ENCODE data around the gene ATMIN.

The ATMIN gene

GRCh38 chr16:80997139-80997798 lies 38.4 kb upstream of the ATMIN start:
- peak overlapping the region; percentile 24 for H3K27ac ChIP-seq (ENCODE audit: low read depth, low read length)
- H3K36me3 ChIP-seq (ENCODE audit: control insufficient read depth, insufficient read depth, low read length) = no peaks in the 10 kb centered on the region
- peak overlapping the region; percentile 63 for H3K4me3 ChIP-seq (ENCODE audit: low read length)
- no peaks in the 10 kb centered on the region for H3K4me1 ChIP-seq (ENCODE audit: control insufficient read depth, insufficient read depth, low read length)
- H3K27me3 ChIP-seq (ENCODE audit: control insufficient read depth, insufficient read depth, low read length) = no peaks in the 10 kb centered on the region
- peak overlapping the region; percentile 30 for H3K9ac ChIP-seq (ENCODE audit: low read length)

- Histone ChIP-seq H3K27ac (ENCODE audit: low read depth, low read length) (no peak overlapping the region), H3K27me3 (ENCODE audit: control insufficient read depth, insufficient read depth, low read length) (no peaks in the 10 kb centered on the region), H3K4me1 (ENCODE audit: control insufficient read depth, insufficient read depth, low read length) (no peaks in the 10 kb centered on the region), H3K36me3 (ENCODE audit: control insufficient read depth, insufficient read depth, low read length) (no peaks in the 10 kb centered on the region), H3K4me3 (ENCODE audit: low read length) (no peak overlapping the region), H3K9ac (ENCODE audit: low read length) (no peak overlapping the region)
Observed at GRCh38 chr16:80997964-80998620, 37.5 kb upstream of the ATMIN start.

GRCh38 chr16:81000873-81001272 lies 34.8 kb upstream of the ATMIN start:
- peaks cover 7% of the 10 kb centered on the region for H3K4me1 ChIP-seq (ENCODE audit: control insufficient read depth, insufficient read depth, low read length)
- H3K27me3 ChIP-seq (ENCODE audit: control insufficient read depth, insufficient read depth, low read length) = no peaks in the 10 kb centered on the region
- no peaks in the 10 kb centered on the region for H3K36me3 ChIP-seq (ENCODE audit: control insufficient read depth, insufficient read depth, low read length)
- H3K4me3 ChIP-seq (ENCODE audit: low read length) = no peak overlapping the region
- no peak overlapping the region for H3K9ac ChIP-seq (ENCODE audit: low read length)
- H3K27ac ChIP-seq (ENCODE audit: low read depth, low read length) = no peak overlapping the region

GRCh38 chr16:81001330-81001729 lies 34.3 kb upstream of the ATMIN start:
- Histone ChIP-seq H3K36me3 (ENCODE audit: control insufficient read depth, insufficient read depth, low read length) (no peaks in the 10 kb centered on the region), H3K9ac (ENCODE audit: low read length) (no peak overlapping the region), H3K4me3 (ENCODE audit: low read length) (no peak overlapping the region), H3K4me1 (ENCODE audit: control insufficient read depth, insufficient read depth, low read length) (peaks cover 8% of the 10 kb centered on the region), H3K27ac (ENCODE audit: low read depth, low read length) (no peak overlapping the region), H3K27me3 (ENCODE audit: control insufficient read depth, insufficient read depth, low read length) (no peaks in the 10 kb centered on the region)

- no peaks in the 10 kb centered on the region for H3K36me3 ChIP-seq (ENCODE audit: control insufficient read depth, insufficient read depth, low read length)
- no peak overlapping the region for H3K9ac ChIP-seq (ENCODE audit: low read length)
- H3K27ac ChIP-seq (ENCODE audit: low read depth, low read length) = no peak overlapping the region
- H3K4me1 ChIP-seq (ENCODE audit: control insufficient read depth, insufficient read depth, low read length) = peaks cover 8% of the 10 kb centered on the region
- no peaks in the 10 kb centered on the region for H3K27me3 ChIP-seq (ENCODE audit: control insufficient read depth, insufficient read depth, low read length)
- H3K4me3 ChIP-seq (ENCODE audit: low read length) = no peak overlapping the region
Observed at GRCh38 chr16:81003064-81003463, 32.6 kb upstream of the ATMIN start.

- H3K9ac ChIP-seq (ENCODE audit: low read length) = no peak overlapping the region
- H3K27ac ChIP-seq (ENCODE audit: low read depth, low read length) = no peak overlapping the region
- no peaks in the 10 kb centered on the region for H3K36me3 ChIP-seq (ENCODE audit: control insufficient read depth, insufficient read depth, low read length)
- H3K4me3 ChIP-seq (ENCODE audit: low read length) = peak overlapping the region; percentile 2
- H3K4me1 ChIP-seq (ENCODE audit: control insufficient read depth, insufficient read depth, low read length) = peaks cover 8% of the 10 kb centered on the region
- H3K27me3 ChIP-seq (ENCODE audit: control insufficient read depth, insufficient read depth, low read length) = no peaks in the 10 kb centered on the region
Observed at GRCh38 chr16:81003610-81004460, 31.8 kb upstream of the ATMIN start.

GRCh38 chr16:81004646-81005353 lies 30.8 kb upstream of the ATMIN start:
- no peaks in the 10 kb centered on the region for H3K36me3 ChIP-seq (ENCODE audit: control insufficient read depth, insufficient read depth, low read length)
- H3K4me3 ChIP-seq (ENCODE audit: low read length) = peak overlapping the region; percentile 2
- peaks cover 8% of the 10 kb centered on the region for H3K4me1 ChIP-seq (ENCODE audit: control insufficient read depth, insufficient read depth, low read length)
- H3K27ac ChIP-seq (ENCODE audit: low read depth, low read length) = no peak overlapping the region
- no peaks in the 10 kb centered on the region for H3K27me3 ChIP-seq (ENCODE audit: control insufficient read depth, insufficient read depth, low read length)
- no peak overlapping the region for H3K9ac ChIP-seq (ENCODE audit: low read length)

GRCh38 chr16:81005610-81006161 lies 30.0 kb upstream of the ATMIN start:
- peak overlapping the region; percentile 46 for H3K9ac ChIP-seq (ENCODE audit: low read length)
- peaks cover 8% of the 10 kb centered on the region for H3K4me1 ChIP-seq (ENCODE audit: control insufficient read depth, insufficient read depth, low read length)
- H3K36me3 ChIP-seq (ENCODE audit: control insufficient read depth, insufficient read depth, low read length) = no peaks in the 10 kb centered on the region
- H3K27ac ChIP-seq (ENCODE audit: low read depth, low read length) = peak overlapping the region; percentile 94
- H3K27me3 ChIP-seq (ENCODE audit: control insufficient read depth, insufficient read depth, low read length) = no peaks in the 10 kb centered on the region
- H3K4me3 ChIP-seq (ENCODE audit: low read length) = peak overlapping the region; percentile 90

- peak overlapping the region; percentile 90 for H3K4me3 ChIP-seq (ENCODE audit: low read length)
- H3K4me1 ChIP-seq (ENCODE audit: control insufficient read depth, insufficient read depth, low read length) = peaks cover 8% of the 10 kb centered on the region
- H3K9ac ChIP-seq (ENCODE audit: low read length) = peak overlapping the region; percentile 46
- H3K27ac ChIP-seq (ENCODE audit: low read depth, low read length) = peak overlapping the region; percentile 94
- no peaks in the 10 kb centered on the region for H3K27me3 ChIP-seq (ENCODE audit: control insufficient read depth, insufficient read depth, low read length)
- no peaks in the 10 kb centered on the region for H3K36me3 ChIP-seq (ENCODE audit: control insufficient read depth, insufficient read depth, low read length)
Observed at GRCh38 chr16:81006211-81006812, 29.3 kb upstream of the ATMIN start.

GRCh38 chr16:81006813-81007695 lies 28.6 kb upstream of the ATMIN start, which contains the start of the genes CENPN and CMC2:
TSS of gene CENPN (plus strand) at chr16:81007214. CDS start at chr16:81011940, 4,726 bp downstream.
TSS of gene CMC2 (minus strand) at chr16:81006885. CDS start at chr16:80997394, 9,491 bp downstream.
- Histone ChIP-seq H3K9ac (ENCODE audit: low read length) (peak within 1 kb of the TSS; percentile 59), H3K4me3 (ENCODE audit: low read length) (peak within 1 kb of the TSS; percentile 90), H3K4me1 (ENCODE audit: control insufficient read depth, insufficient read depth, low read length) (peaks cover 8% of the 10 kb centered on the region), H3K36me3 (ENCODE audit: control insufficient read depth, insufficient read depth, low read length) (no peaks in the 10 kb centered on the region), H3K27me3 (ENCODE audit: control insufficient read depth, insufficient read depth, low read length) (no peaks in the 10 kb centered on the region), H3K27ac (ENCODE audit: low read depth, low read length) (peak within 1 kb of the TSS; percentile 94)

GRCh38 chr16:81008505-81008789 lies 27.2 kb upstream of the ATMIN start:
- Histone ChIP-seq H3K27ac (ENCODE audit: low read depth, low read length) (peak overlapping the region; percentile 94), H3K4me3 (ENCODE audit: low read length) (peak overlapping the region; percentile 90), H3K27me3 (ENCODE audit: control insufficient read depth, insufficient read depth, low read length) (no peaks in the 10 kb centered on the region), H3K36me3 (ENCODE audit: control insufficient read depth, insufficient read depth, low read length) (no peaks in the 10 kb centered on the region), H3K4me1 (ENCODE audit: control insufficient read depth, insufficient read depth, low read length) (peaks cover 8% of the 10 kb centered on the region), H3K9ac (ENCODE audit: low read length) (no peak overlapping the region)

Measured in rectal smooth muscle tissue (tissue), 1 donor.